HepG2 (cell line): ENCODE measurements around the gene GRIK3. TPM values are rescaled to one million over a fixed set of nuclear protein-coding genes. Genes with fewer than 3 reads are reported as not detected.

Experiments used
- ATAC-seq: fragments of 200-7000 bp; cut with Tn5 transposase; 3 replicates; pipeline ENCODE4 v1.9.1; 2020; ENCODE audit warnings: mild to moderate bottlenecking, moderate library complexity
- BruUV-seq: library from RNA; stranded (reverse); fragments of 400-500 nt; replicated peaks from 2 replicates; lab custom pipeline; 2021; lab: Mats Ljungman, UMichigan
- CTCF ChIA-PET: fragments of 300-600 bp; formaldehyde crosslinking; extraction: SDS; loops from one replicate; lab custom pipeline; 2021; ENCODE audit warnings: low total read pairs, inconsistent platforms, low intra/inter-chr PET ratio; lab: Yijun Ruan, JAX
- POLR2A ChIA-PET: fragments of 350-600 bp; sonication (Branson Sonifier 250); formaldehyde crosslinking; loops from one replicate; lab custom pipeline; 2020; ENCODE audit warnings: antibody characterized with exemption, inconsistent platforms; lab: Yijun Ruan, JAX
- DNase-seq: peaks from one replicate; pipeline ENCODE4 v3.0.0-alpha.2; 2015; ENCODE audit warnings: low spot score
- FAIRE-seq: peaks from 3 replicates; lab custom pipeline; 2011; peaks lifted over from hg19 to GRCh38; lab: Jason Lieb, UNC
- H2AFZ ChIP-seq: one replicate; pipeline ENCODE4 v1.6.1; 2011; ENCODE audit warnings: low read length, inconsistent platforms
- H3K27ac ChIP-seq: fragments of 300-600 bp; 3 replicates; pipeline ENCODE4 v1.8.0; 2011; ENCODE audit warnings: mixed run types, mild to moderate bottlenecking, mixed read lengths, low read length, inconsistent platforms; ENCODE audit not compliant: insufficient read depth; ENCODE audit errors: extremely low read length
- H3K27me3 ChIP-seq, 2 experiments: fragments of 200-600 bp in 1 of 2; 2 replicates in 1 of 2; 3 replicates in 1 of 2; pipeline versions ENCODE4 v1.6.0 to v1.8.0; 2011; ENCODE audit warnings: low read length in 2 of 2, mild to moderate bottlenecking in 2 of 2, moderate library complexity in 2 of 2, inconsistent platforms in 1 of 2; ENCODE audit not compliant: insufficient read depth in 2 of 2, control insufficient read depth in 1 of 2
- H3K36me3 ChIP-seq, 2 experiments: fragments of 200-600 bp in 1 of 2; replicated peaks in 1 of 2; 2 replicates in 1 of 2; 3 replicates in 1 of 2; pipeline versions ENCODE4 v1.5.1 to v1.8.0; 2011; ENCODE audit warnings: low read length in 2 of 2, inconsistent platforms in 1 of 2; ENCODE audit not compliant: insufficient read depth in 2 of 2, control insufficient read depth in 1 of 2
- H3K4me1 ChIP-seq: 2 replicates; pipeline ENCODE4 v1.5.1; 2012; ENCODE audit warnings: low read length, inconsistent platforms; ENCODE audit not compliant: insufficient read depth
- H3K4me2 ChIP-seq: 2 replicates; pipeline ENCODE4 v1.6.0; 2011; ENCODE audit warnings: low read depth, low read length, inconsistent platforms
- H3K4me3 ChIP-seq, 3 experiments: fragments of 200-600 bp in 1 of 3; sonication (generic), shearing (Covaris generic) in 1 of 3; replicated peaks in 1 of 3; 2 replicates each; pipeline ENCODE4 v1.5.1; 2011 to 2016; ENCODE audit warnings: low read length in 3 of 3, inconsistent platforms in 2 of 3, low read depth in 2 of 3, mild to moderate bottlenecking in 2 of 3, control low read depth in 1 of 3, mixed read lengths in 1 of 3; ENCODE audit not compliant: insufficient read depth in 1 of 3
- H3K79me2 ChIP-seq: one replicate; pipeline ENCODE4 v1.6.1; 2011; ENCODE audit warnings: low read length, inconsistent platforms; ENCODE audit not compliant: insufficient read depth
- H3K9ac ChIP-seq: 2 replicates; pipeline ENCODE4 v1.6.0; 2011; ENCODE audit warnings: mild to moderate bottlenecking, low read depth, low read length, inconsistent platforms; ENCODE audit not compliant: insufficient read depth
- H3K9me3 ChIP-seq: 2 replicates; pipeline ENCODE4 v1.5.1; 2012; ENCODE audit warnings: mild to moderate bottlenecking, low read length
- H4K20me1 ChIP-seq: 2 replicates; pipeline ENCODE4 v1.6.0; 2011; ENCODE audit warnings: inconsistent platforms, mild to moderate bottlenecking, low read length, moderate library complexity; ENCODE audit not compliant: insufficient read depth
- AKAP8 ChIP-seq: sonication (generic); formaldehyde crosslinking; IDR thresholded peaks from 2 replicates; pipeline ENCODE4 v1.5.1; 2020; ENCODE audit warnings: mild to moderate bottlenecking, missing genetic modification reagents
- ATM ChIP-seq: fragments of 450-650 bp; IDR thresholded peaks from 2 replicates; pipeline ENCODE4 v1.7.1; 2017; ENCODE audit warnings: mild to moderate bottlenecking, borderline replicate concordance
- BATF2 ChIP-seq: sonication (generic); formaldehyde crosslinking; IDR thresholded peaks from 2 replicates; pipeline ENCODE4 v1.8.0; 2022; ENCODE audit warnings: mild to moderate bottlenecking, missing genetic modification reagents, moderate library complexity
- BHLHE40 ChIP-seq: IDR thresholded peaks from 2 replicates; pipeline ENCODE4 v1.6.1; 2011; ENCODE audit warnings: low read length, improper control_type of control experiment
- FOXP1 ChIP-seq, 2 experiments: fragments of 450-650 bp in 1 of 2; IDR thresholded peaks; 2 replicates each; pipeline ENCODE4 v1.6.1; 2017 to 2018; ENCODE audit warnings: antibody characterized with exemption in 1 of 2
- HOXA5 ChIP-seq: sonication (generic); formaldehyde crosslinking; IDR thresholded peaks from 2 replicates; pipeline ENCODE4 v1.4.0; 2020; ENCODE audit warnings: missing genetic modification reagents
- MEIS2 ChIP-seq: sonication (generic); formaldehyde crosslinking; IDR thresholded peaks from 2 replicates; pipeline ENCODE4 v1.9.0; 2021; ENCODE audit warnings: mild to moderate bottlenecking, missing genetic modification reagents
- MTA1 ChIP-seq: sonication (generic); formaldehyde crosslinking; IDR thresholded peaks from 2 replicates; pipeline ENCODE4 v1.4.0; 2020; ENCODE audit warnings: missing genetic modification reagents, mild to moderate bottlenecking, borderline replicate concordance
- PBX3 ChIP-seq: sonication (generic); formaldehyde crosslinking; IDR thresholded peaks from 2 replicates; pipeline ENCODE4 v1.8.1; 2023; ENCODE audit warnings: missing genetic modification reagents, inconsistent platforms, borderline replicate concordance
- RFX1 ChIP-seq: fragments of 450-650 bp; IDR thresholded peaks from 2 replicates; pipeline ENCODE4 v1.6.1; 2017
- SIX4 ChIP-seq: sonication (generic); formaldehyde crosslinking; IDR thresholded peaks from 2 replicates; pipeline ENCODE4 v1.4.0; 2020; ENCODE audit warnings: missing genetic modification reagents
- ZNF800 ChIP-seq: sonication (generic); formaldehyde crosslinking; IDR thresholded peaks from 2 replicates; pipeline ENCODE4 v1.4.0; 2020; ENCODE audit warnings: missing genetic modification reagents
- ZNF816 ChIP-seq: sonication (generic); formaldehyde crosslinking; IDR thresholded peaks from 2 replicates; pipeline ENCODE4 v1.8.0; 2022; ENCODE audit warnings: missing genetic modification reagents, mild to moderate bottlenecking, borderline replicate concordance
- WGBS: methylation state at CpG from one replicate; pipeline ENCODE4 v1.1.6; 2017; ENCODE audit warnings: low lambda C conversion rate; 5-methylcytosine and 5-hydroxymethylcytosine counted together
- in situ Hi-C: cut with HindIII; loops from 2 replicates; pipeline ENCODE4 v1.10.0; 2017; ENCODE audit warnings: low pct_unique_long_range_greater_than_20kb; ENCODE audit not compliant: extremely low pct_ligation_motif_present
- intact Hi-C: fragments of 100-400 bp; cut with micrococcal nuclease; formaldehyde crosslinking; loops from one replicate; pipeline ENCODE4 v1.10.0; 2022; ENCODE audit not compliant: unreplicated experiment
- polyA plus RNA-seq, 8 experiments: library from polyadenylated mRNA; depleted of rRNA in 3 of 8; stranded (reverse) in 7 of 8; unstranded in 1 of 8; fragments of >200 nt; fragmentation: Illumina TruSeq in 4 of 8; extraction: Trizol in 4 of 8; gene quantifications; 2 replicates each; pipeline versions ENCODE4 v1.2.1 to v1.2.3, GENCODE V29; 2011 to 2016; ENCODE audit warnings: low read depth in 4 of 8, missing spikeins in 1 of 8, mixed read lengths in 1 of 8; ENCODE audit not compliant: insufficient read depth in 1 of 8
- total RNA-seq, 5 experiments: library from RNA; depleted of rRNA; stranded (reverse); fragments of >200 nt; fragmentation: Illumina TruSeq; extraction: Trizol; gene quantifications; 2 replicates each; pipeline ENCODE4 v1.2.3, GENCODE V29; 2016; ENCODE audit warnings: low read depth in 1 of 5
- TF ChIP-seq, protein P1 (sequence below): sonication (generic); formaldehyde crosslinking; IDR thresholded peaks from 2 replicates; pipeline ENCODE4 v1.8.0; 2022; ENCODE audit warnings: mild to moderate bottlenecking, missing genetic modification reagents; ENCODE audit not compliant: insufficient replicate concordance

The GRIK3 gene
- total and polyA plus RNA-seq, 2 of the 13 experiments (the other 11 are each of a cell fraction or from before 2014, with no cell fraction given), result not detected

- Histone ChIP-seq H3K4me1 (no peaks in the 10 kb centered on the region), H3K4me2 (no peak overlapping the region), H3K27me3 (0 out of 5 replicates have a peak, but pooled peaks cover 0 to 3% of the 10 kb centered on the region in 2 experiments), H3K4me3 (no peak overlapping the region), H2AFZ (no peak overlapping the region), H3K9ac (no peak overlapping the region), H3K79me2 (no peaks in the 10 kb centered on the region), H3K9me3 (no peaks in the 10 kb centered on the region), H3K36me3 (no peaks in the 10 kb centered on the region), H4K20me1 (no peaks in the 10 kb centered on the region), H3K27ac (no peak overlapping the region)
- 8% methylated on average over 8 of the region's 8 CpGs for WGBS
- FAIRE-seq (no peak), ATAC-seq (no peak), DNase-seq (no peak)
- intact Hi-C loops (no loop called here), in situ Hi-C loops (no loop called here)
- ChIA-PET POLR2A (no interaction called here), CTCF (no interaction called here)
- TF ChIP-seq SIX4 (CRISPR knock-in tag) (no peak), AKAP8 (CRISPR knock-in tag) (no peak)
- no TSS peak for BruUV-seq
Measured at GRCh38 chr1:37059346-37059745, 25.0 kb upstream of the GRIK3 start.

GRCh38 chr1:37058424-37058988 lies 24.2 kb upstream of the GRIK3 start:
- H3K4me1 ChIP-seq, result no peaks in the 10 kb centered on the region
- 0 out of 5 replicates have a peak, but pooled peaks cover 0 to 3% of the 10 kb centered on the region in 2 experiments for H3K27me3 ChIP-seq
- intact Hi-C loops, result no loop called here
- H2AFZ ChIP-seq, result no peak overlapping the region
- DNase-seq (no peak), ATAC-seq (no peak), FAIRE-seq (no peak)
- H3K4me2 ChIP-seq, result no peak overlapping the region
- H3K4me3 ChIP-seq, result no peak overlapping the region
- H3K9ac ChIP-seq, result no peak overlapping the region
- in situ Hi-C loops, result no loop called here
- H3K27ac ChIP-seq, result no peak overlapping the region
- 12% methylated on average over 5 of the region's 5 CpGs for WGBS
- H3K36me3 ChIP-seq, result no peaks in the 10 kb centered on the region
- H4K20me1 ChIP-seq, result no peaks in the 10 kb centered on the region
- BruUV-seq, result no TSS peak
- no peaks in the 10 kb centered on the region for H3K9me3 ChIP-seq
- H3K79me2 ChIP-seq, result no peaks in the 10 kb centered on the region
- CTCF ChIA-PET, result no interaction called here
- POLR2A ChIA-PET, result no interaction called here
- TF ChIP-seq MEIS2 (CRISPR knock-in tag) (no peak), FOXP1 (IDR thresholded peaks at IDR 0.05) (no peak), FOXP1 (CRISPR knock-in tag; IDR thresholded peaks at IDR 0.05) (no peak), ZNF816 (CRISPR knock-in tag) (no peak), BATF2 (CRISPR knock-in tag) (no peak), HOXA5 (CRISPR knock-in tag) (no peak), ZNF800 (CRISPR knock-in tag) (no peak), BHLHE40 (no peak), PBX3 (CRISPR knock-in tag) (no peak), RFX1 (no peak), MTA1 (CRISPR knock-in tag) (no peak), ATM (no peak)
- TF ChIP-seq, protein P1, sequence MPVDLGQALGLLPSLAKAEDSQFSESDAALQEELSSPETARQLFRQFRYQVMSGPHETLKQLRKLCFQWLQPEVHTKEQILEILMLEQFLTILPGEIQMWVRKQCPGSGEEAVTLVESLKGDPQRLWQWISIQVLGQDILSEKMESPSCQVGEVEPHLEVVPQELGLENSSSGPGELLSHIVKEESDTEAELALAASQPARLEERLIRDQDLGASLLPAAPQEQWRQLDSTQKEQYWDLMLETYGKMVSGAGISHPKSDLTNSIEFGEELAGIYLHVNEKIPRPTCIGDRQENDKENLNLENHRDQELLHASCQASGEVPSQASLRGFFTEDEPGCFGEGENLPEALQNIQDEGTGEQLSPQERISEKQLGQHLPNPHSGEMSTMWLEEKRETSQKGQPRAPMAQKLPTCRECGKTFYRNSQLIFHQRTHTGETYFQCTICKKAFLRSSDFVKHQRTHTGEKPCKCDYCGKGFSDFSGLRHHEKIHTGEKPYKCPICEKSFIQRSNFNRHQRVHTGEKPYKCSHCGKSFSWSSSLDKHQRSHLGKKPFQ (CRISPR knock-in tag), result no peak
